ENCODE data around the gene MTARC1. TPM values are rescaled to one million over a fixed set of nuclear protein-coding genes. Genes with fewer than 3 reads are reported as not detected.

The MTARC1 gene
- total RNA-seq, 1 donor from 2014 or later: 3.6 TPM

DNA sequence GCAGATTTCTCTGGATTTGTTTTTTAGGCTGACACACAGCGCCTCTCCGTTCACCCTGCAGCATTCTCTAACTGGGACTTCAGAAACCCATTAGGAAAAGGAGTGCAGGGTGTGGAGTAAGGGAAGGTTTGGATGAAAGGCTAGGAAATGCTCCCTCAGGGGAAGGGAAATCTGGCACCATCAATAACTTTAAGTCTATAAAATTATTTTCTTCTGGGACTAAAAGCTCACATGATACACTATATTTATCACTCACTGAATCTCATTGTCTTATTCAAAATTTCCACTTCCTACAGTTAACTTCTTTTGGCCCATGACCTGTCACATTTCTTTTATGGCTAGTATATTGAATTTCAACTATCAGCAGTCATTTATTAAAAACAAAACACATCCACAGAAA, 46.7 kb downstream of the MTARC1 start:
- no peak for DNase-seq (ENCODE audit: low read depth in 2 of 2)

DNA sequence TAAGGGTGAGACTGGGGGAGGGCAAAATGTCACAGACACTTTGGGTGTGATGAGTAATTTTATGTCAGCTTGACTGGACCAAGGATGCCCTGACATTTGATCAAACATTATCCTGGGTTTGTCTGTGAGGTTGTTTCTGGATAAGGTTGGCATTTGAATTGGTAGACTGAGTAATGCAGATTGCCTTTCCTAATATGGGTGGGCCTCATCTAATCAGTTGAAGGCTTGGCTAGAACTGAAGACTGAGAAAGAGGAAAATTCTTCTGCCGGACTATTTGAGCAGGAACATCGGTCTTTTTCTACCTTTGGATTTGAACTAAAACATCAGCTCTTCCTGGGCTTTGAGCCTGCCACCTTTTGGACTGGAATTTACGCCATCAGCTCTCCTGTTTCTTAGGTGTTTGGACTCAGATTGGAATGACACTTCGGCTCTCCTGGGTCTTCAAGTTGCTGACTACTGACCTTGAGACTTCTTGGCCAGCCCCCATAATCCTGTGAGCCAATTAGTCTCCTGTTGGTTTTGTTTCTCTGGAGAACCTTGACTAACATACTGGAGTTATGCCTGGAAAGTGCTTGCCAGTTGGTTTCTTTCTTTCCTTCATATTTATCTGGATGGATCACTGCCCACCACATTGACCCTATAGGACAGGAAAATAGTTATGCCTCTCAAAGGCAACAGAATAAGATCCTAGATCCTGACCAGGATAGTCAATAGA, 47.6 kb downstream of the MTARC1 start:
- DNase-seq (ENCODE audit: low read depth in 2 of 2): no peak

Other genes with a start within 250 kb of the MTARC1 start
- 46.6 and 62.8 TPM in 2 replicates for gene C1orf115, start 96.5 kb upstream of the MTARC1 start, total RNA-seq
- 8.6 and 12.6 TPM in 2 replicates for gene MTARC2, start 38.6 kb upstream of the MTARC1 start, total RNA-seq
- gene HLX, start 92.5 kb downstream of the MTARC1 start, total RNA-seq: 3.4 and 6.4 TPM in 2 replicates

All from dermis microvascular lymphatic vessel endothelial cell (primary cell).